CD4-positive, alpha-beta T cell treated with Interleukin-2 at 100 ng/mL for 4 hours (primary cell): Measurements from ENCODE around the gene RCC2.
"Not testable (repeated sequence)": the region's sequence is repeated elsewhere in the genome, so short reads cannot be mapped to it uniquely, and the experiment has no call there.

Source experiments
- DNase-seq: peaks from one replicate; pipeline ENCODE4 v3.0.0-alpha.2; 2020; ENCODE audit warnings: low spot score

RCC2 gene

DNA sequence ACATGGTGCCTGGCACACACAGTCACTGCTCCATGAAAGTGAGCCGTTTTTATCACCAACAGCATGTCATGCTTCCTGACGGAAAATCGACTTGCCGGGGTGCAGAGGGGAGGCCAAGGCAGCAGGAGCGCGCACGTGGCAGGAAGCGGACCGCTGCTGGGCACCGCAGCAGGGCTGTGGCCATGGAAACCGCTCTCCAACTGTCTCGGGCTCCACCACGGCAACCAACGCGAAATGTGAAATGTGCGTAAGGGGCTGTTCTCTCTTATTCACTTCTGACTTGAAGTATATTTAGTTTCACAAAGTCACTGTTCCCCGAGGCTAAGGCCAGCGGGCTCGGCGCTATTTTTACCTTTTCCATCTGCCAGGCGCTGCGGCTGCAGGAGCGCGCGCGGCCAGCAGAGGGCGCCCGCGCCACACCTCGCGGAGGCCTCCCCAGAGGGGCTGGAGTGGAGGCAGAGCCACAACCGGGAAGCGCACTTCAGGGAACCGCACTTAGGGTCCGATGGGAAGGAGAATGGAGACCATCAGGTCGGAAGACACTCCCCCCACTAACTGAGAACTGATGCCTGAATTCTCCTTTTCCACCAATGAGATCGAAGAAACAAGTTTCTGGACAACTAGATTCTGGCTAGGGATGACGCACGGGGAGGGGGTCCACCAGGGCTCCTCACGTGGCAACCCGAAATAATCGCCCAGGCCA is 19.7 kb downstream of the RCC2 start:
- peak; percentile 63 for DNase-seq

DNA sequence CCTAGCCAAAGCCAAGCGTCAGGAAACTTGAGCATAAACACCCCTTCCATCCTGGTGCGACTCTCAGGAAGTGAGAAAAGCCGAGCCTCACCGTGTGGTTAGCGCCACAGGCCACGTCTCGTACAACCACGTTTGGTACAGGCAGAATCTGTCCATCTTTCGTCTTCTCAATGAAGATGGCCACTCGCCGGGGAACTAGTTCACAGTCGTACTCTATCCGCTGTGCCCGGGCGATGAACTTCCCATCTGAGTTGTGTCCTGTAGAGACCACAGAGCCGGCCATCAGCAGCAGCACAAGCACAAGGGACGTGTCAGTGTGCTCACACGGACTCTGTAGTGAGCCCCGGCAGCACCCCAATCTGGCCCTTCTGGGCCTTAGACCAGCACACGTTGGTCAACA is 23.1 kb downstream of the RCC2 start:
- no peak for DNase-seq

DNA sequence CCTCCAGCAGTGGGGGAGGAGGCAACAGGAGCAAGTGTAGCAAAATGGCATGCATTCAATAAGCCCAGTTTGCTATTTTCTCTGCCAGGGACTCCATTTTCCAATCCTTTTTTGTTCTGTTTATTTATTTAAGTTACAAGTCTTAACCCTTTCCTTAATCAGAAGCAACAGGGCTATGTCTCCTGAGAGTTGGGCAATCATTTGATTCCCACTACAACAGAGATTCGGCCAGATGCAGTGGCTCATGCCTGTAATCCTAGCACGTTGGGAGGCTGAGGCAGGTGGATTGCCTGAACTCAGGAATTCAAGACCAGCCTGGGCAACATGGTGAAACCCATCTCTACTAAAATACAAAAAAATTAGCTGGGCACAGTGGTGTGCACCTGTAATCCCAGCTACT is 25.5 kb downstream of the RCC2 start:
- DNase-seq, result no peak

GRCh38 chr1:17412093-17412870 is 27.2 kb downstream of the RCC2 start:
- DNase-seq, result no peak

- no peak for DNase-seq
Measured at GRCh38 chr1:17409391-17409811, 30.1 kb downstream of the RCC2 start.

GRCh38 chr1:17407786-17408514 is 31.5 kb downstream of the RCC2 start:
- DNase-seq, result not testable (repeated sequence)

DNA sequence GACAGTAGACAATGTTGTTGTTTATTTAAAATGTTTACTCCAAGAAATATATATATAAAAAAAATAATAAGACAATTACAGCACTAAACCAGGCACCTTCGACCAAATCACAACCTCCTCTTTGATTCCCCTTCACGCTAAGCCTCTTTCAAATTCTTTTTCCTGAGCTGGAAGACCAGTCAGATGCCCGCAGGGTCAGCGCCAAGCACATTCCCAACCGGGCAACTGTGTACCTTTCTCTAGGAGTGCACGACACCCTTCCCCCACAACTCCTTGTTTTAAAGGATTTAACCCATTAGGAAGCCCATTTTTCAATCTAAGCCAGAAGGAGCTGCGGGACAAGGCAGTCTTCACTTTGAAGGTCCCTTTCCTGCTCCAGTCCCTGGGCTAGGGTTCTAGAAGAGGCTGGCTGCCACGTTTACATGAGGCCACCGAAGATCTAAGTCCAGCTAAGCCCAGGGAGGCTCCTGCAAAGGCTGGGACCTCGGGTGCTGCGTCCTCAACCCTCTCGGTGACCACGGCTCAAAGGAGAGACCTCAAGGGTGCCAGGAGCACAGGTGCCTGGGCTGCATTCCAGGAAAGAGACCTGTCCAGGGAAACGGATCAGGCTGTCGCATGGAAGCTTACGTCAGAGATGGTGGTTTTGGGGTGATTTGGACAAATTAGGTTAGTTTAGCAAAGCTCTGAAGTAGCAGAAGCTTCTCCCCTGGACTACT is 32.6 kb downstream of the RCC2 start:
- DNase-seq, result not testable (repeated sequence)

- peak; percentile 26 for DNase-seq
Measured at GRCh38 chr1:17405898-17406759, 33.3 kb downstream of the RCC2 start.

DNA sequence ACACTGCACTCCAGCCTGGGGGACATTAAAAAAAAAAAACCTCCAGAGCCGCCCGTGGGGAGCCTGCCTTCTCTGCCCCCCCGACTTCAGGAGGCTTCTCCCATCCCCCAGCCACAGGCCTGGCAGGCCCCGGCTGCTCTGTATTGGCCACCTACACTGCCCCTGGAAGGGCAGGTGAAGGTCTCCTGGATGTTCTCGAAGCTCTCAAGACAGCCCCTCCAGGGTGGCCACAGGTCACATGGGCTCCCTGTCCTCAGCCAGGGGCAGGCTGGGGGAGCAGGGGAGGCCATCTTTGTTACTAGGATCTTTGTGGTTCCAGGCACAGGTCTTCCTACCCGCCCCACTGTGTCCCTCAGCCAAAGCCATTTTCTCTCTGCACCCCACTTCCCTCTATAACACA is 34.7 kb downstream of the RCC2 start:
- no peak for DNase-seq

DNA sequence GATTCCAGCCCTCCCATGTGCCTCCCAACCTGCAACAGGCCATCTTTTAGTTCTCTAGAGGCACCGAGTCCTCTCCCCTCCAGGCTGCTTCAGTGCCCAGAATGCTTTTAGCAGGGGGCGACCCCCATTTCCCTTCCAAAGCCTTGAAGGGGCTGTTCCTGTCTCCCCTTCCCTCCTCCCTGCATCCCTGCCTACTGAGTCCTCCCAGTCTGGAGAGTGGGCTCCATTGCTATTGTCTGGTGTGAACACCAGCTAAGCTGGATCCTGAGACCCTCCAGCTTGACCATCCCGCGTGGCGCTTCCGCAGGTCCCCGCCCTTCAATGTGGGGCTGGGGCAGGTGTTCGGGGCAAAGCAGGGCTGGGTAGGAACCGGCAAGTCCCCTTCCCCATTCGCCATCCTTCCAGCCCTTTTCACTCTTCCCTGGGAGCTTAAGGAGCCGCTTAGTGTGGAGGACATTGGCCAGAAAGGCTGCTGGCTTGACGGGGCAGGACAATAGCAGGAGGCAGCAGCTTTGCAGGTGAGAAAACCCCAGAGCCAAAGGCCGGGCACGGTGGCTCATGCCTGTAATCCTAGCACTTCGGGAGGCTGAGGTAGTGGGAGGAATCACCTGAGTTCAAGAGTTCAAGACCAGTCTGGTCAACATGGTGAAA is 35.3 kb downstream of the RCC2 start:
- no peak for DNase-seq

- DNase-seq, result no peak
Measured at GRCh38 chr1:17403081-17403480, 36.4 kb downstream of the RCC2 start.

DNA sequence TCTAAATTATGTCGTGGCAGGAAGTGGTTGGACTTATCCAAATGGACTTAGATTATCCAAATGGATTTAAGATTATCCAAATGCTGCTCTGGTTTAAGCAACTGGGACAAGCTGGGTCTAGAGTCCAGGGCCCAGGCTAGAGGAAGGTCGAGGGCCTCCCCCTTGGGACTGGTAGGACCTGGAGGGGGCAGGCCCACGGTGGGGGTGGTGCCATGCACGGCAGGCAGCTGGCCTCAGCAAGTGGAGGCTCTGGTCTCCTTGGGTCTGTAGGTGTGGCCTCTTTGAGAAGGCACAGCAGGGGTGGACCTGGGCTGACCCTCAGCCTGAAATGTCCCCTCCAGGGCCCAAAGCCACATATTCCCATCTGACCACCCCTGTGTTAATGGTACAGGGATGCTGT is 37.6 kb downstream of the RCC2 start:
- DNase-seq, result no peak

- no peak for DNase-seq
Measured at GRCh38 chr1:17400725-17401341, 38.6 kb downstream of the RCC2 start.

DNA sequence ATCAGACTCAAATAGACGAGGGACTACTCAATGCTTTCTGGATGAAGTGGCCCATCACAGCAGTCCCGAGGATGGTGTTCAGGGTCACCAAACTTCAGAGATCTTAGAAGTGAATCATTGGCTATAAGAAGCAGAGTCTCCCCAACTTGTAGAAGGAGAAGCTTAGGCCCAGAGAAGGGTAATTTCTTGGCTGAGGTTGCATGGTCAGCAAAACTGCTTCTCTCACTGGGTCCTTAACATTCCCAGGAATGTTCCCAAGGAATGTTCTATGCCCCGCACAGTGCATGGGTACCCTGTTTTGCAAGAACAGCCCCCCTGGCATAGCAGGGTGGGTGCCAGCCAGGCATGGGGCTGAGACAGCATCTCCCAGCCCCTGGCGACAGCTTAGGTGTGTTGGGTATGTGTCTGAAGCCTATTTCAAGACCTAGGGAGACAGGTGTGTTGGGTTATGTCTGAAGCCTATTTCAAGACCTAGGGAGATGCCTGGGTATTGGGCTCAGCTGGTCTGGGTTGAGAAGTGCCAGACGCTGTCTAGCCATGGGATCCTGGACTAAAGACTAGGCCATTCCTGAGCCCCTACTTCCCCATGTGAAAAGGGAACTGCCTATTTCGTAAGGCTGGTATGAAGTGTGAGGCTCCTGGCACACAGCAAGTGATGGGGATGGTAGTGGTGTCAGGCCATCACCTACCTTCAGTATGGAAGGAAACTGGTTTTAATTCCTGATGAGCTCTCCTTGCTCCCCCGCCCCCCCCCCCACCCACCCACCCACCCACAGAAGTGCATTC is 41.4 kb downstream of the RCC2 start:
- no peak for DNase-seq

DNA sequence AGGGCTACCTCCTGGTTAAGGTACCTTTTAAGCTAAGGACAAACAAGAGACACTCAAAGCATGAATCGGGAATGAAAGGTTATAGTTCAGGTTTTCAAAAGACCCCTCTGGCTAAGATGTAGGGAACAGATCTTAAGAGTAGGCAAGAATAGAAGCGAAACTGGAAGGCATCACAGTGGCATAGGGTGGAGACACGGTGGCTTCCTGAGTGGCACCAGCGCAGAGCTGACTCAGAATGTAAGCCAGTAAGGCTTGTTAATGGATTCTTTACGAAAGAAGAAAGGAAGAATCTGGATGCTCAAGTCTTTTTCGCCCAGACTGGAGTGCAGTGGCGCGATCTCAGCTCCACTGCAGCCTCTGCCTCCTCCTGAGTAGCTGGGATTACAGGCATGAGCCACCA is 46.2 kb downstream of the RCC2 start:
- no peak for DNase-seq

- DNase-seq, result no peak
Measured at GRCh38 chr1:17392199-17392740, 47.2 kb downstream of the RCC2 start.

DNA sequence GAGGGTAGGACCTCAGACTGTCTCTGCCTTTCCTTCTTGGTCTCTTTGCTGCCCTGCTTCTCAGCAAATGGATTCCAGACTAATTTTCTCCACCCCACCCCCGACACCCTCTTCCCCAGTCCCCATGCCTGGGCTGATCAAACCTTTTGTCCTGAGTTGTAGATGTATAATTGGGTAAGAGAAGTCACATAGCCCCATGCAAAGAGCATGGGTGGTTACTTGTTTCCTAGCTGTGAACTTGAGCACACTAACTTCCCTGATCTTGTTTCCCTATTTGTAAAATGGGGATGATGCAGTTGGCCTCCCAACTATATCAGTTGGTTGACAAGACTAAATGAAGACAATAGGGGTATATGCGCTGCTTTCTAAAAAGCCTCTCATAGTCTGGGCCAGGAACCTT is 58.3 kb downstream of the RCC2 start:
- no peak for DNase-seq

DNA sequence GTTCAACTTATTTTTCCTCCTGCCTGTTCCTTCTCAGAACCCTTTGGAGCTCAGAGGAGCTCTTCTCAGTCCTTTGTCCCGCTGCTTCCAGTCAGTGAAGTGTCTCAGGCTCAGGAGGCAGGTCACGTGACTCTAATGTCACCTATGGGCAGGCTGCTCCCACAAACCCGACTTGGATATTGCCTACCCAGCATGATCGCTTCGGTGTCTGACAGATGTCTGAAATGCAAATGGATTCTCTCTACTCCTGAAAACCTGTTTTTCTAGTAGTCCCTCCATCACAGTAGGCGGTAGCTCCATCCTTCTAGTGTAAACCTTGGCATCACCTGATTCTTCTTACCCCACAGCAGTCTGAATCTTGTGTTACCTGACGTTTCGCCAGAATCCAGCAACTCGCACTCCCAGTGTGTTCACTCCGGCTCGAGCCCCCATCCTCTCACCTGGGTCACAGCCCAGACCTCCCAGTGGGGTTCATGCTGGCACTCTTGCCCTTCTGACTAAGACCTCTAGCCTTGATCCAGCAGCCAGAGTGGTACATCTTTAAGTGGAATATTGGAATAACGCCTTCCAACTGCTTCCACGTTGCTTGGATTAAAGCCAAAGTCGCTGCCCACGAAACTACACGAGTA is 62.0 kb downstream of the RCC2 start:
- no peak for DNase-seq

DNA sequence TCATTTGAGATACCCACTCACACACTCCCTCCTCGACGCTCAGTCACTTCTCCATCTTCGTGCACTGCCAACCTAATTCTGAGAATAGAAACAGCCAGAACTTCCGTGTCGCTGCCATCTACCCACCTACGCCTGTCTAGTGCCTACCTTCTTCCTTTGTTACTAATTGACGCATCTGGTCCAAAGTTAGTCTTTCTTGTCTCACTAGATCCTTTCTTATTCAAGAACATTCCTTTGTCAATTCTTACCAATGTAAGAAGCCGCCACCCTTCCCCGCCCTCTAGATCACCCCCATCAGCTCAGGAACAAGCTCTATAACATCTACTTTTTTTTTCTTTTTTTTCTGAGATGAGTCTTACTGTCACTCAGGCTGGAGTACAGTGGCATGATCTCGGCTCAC is 63.8 kb downstream of the RCC2 start:
- DNase-seq, result no peak
